ENCODE results near the gene ACY1.

ACY1 gene

GRCh38 chr3:52010431-52010830, 27.1 kb downstream of the ACY1 start:
- no peak for DNase-seq

- DNase-seq: no peak
Measured at GRCh38 chr3:52012699-52013098, 29.4 kb downstream of the ACY1 start.

GRCh38 chr3:52013802-52014598, 30.7 kb downstream of the ACY1 start:
- no peak for DNase-seq

- DNase-seq: no peak
Measured at GRCh38 chr3:52014613-52015012, 31.3 kb downstream of the ACY1 start.

- DNase-seq: no peak
Measured at GRCh38 chr3:52015438-52016228, 32.3 kb downstream of the ACY1 start.

- DNase-seq: no peak
Measured at GRCh38 chr3:52017586-52017985, 34.3 kb downstream of the ACY1 start.

- no peak for DNase-seq
Measured at GRCh38 chr3:52018319-52019000, 35.1 kb downstream of the ACY1 start.

GRCh38 chr3:52019352-52020080, 36.2 kb downstream of the ACY1 start:
- no peak for DNase-seq

- no peak for DNase-seq
Measured at GRCh38 chr3:52020796-52021195, 37.5 kb downstream of the ACY1 start.

GRCh38 chr3:52021489-52022268, 38.3 kb downstream of the ACY1 start:
- no peak for DNase-seq

- no peak for DNase-seq
Measured at GRCh38 chr3:52022323-52023100, 39.2 kb downstream of the ACY1 start.

- DNase-seq: no peak
Measured at GRCh38 chr3:52023101-52023770, 39.9 kb downstream of the ACY1 start.

- DNase-seq: no peak
Measured at GRCh38 chr3:52023860-52024764, 40.8 kb downstream of the ACY1 start.

GRCh38 chr3:52024765-52025452, 41.6 kb downstream of the ACY1 start:
- no peak for DNase-seq

- no peak for DNase-seq
Measured at GRCh38 chr3:52025453-52025852, 42.1 kb downstream of the ACY1 start.

GRCh38 chr3:52026041-52026440, 42.7 kb downstream of the ACY1 start:
- no peak for DNase-seq

GRCh38 chr3:52028572-52028971, 45.2 kb downstream of the ACY1 start:
- no peak for DNase-seq

- DNase-seq: no peak
Measured at GRCh38 chr3:52029053-52029452, 45.7 kb downstream of the ACY1 start.

GRCh38 chr3:52029535-52029934, 46.2 kb downstream of the ACY1 start:
- no peak for DNase-seq
